Heart left ventricle (tissue), 16 donors: Measurements from ENCODE around the gene GTF2A2. TPM values are rescaled to one million over a fixed set of nuclear protein-coding genes. Genes with fewer than 3 reads are reported as not detected.
"Not testable (repeated sequence)": the region's sequence is repeated elsewhere in the genome, so short reads cannot be mapped to it uniquely, and the experiment has no call there.

Experiments used
- ATAC-seq, 4 donors: fragments of 200-7000 bp; cut with Tn5 transposase; one replicate each; pipeline ENCODE4 v1.9.1; 2020 to 2022; ENCODE audit warnings: moderate library complexity in 4 of 4, mild to moderate bottlenecking in 3 of 4, moderate number of reproducible peaks in 1 of 4
- DNase-seq, 5 donors: peaks; one replicate each; pipeline ENCODE4 v3.0.0-alpha.2; 2020
- H3K27ac ChIP-seq, 12 donors: fragments of 200-600 bp; sonication (generic) in 4 of 12; one replicate each; pipeline versions ENCODE4 v1.5.0 to v1.8.0; 2016 to 2022; ENCODE audit warnings: mild to moderate bottlenecking in 2 of 12
- H3K27me3 ChIP-seq, 9 donors: fragments of 200-600 bp; sonication (generic) in 2 of 9; one replicate each; pipeline versions ENCODE4 v1.5.1 to v1.8.0; 2016 to 2022; ENCODE audit warnings: mild to moderate bottlenecking in 3 of 9
- H3K36me3 ChIP-seq, 9 donors: fragments of 200-600 bp; sonication (generic) in 2 of 9; one replicate each; pipeline versions ENCODE4 v1.5.0 to v1.8.0; 2018 to 2022; ENCODE audit warnings: mild to moderate bottlenecking in 2 of 9
- H3K4me1 ChIP-seq, 12 donors: fragments of 200-600 bp; sonication (generic) in 4 of 12; one replicate each; pipeline versions ENCODE4 v1.5.0 to v1.8.0; 2016 to 2022; ENCODE audit warnings: mild to moderate bottlenecking in 3 of 12
- H3K4me3 ChIP-seq, 12 donors: fragments of 200-600 bp; sonication (generic) in 4 of 12; one replicate each; pipeline versions ENCODE4 v1.5.0 to v1.8.0; 2017 to 2022; ENCODE audit warnings: mild to moderate bottlenecking in 9 of 12, moderate library complexity in 4 of 12
- H3K9me3 ChIP-seq, 12 donors: fragments of 200-600 bp; sonication (generic) in 4 of 12; one replicate each; pipeline versions ENCODE4 v1.5.0 to v1.8.0; 2016 to 2022; ENCODE audit warnings: mild to moderate bottlenecking in 1 of 12
- CTCF ChIP-seq, 12 donors: fragments of 200-600 bp; sonication (generic) in 4 of 12; IDR thresholded peaks; one replicate each; pipeline versions ENCODE4 v1.5.0 to v1.8.0; 2018 to 2022; ENCODE audit warnings: antibody characterized with exemption in 12 of 12, mild to moderate bottlenecking in 5 of 12
- POLR2A ChIP-seq, 2 donors: fragments of 450-650 bp; IDR thresholded peaks; one replicate each; pipeline ENCODE4 v1.6.1; 2017; ENCODE audit warnings: antibody characterized with exemption in 2 of 2, mild to moderate bottlenecking in 2 of 2, moderate library complexity in 2 of 2
- WGBS, 4 donors: extraction: QIAGEN DNeasy Blood & Tissue Kit in 2 of 4; methylation state at CpG; one replicate each; pipeline versions ENCODE4 v1.1.5 to v1.1.7; 2013 to 2018; 5-methylcytosine and 5-hydroxymethylcytosine counted together
- intact Hi-C, 10 donors: fragments of 100-400 bp; cut with DNase I; formaldehyde crosslinking; loops; one replicate each; pipeline versions ENCODE4 v1.11.1 to v1.14.2; 2022
- polyA plus RNA-seq, 2 donors: library from polyadenylated mRNA; stranded (reverse); fragments of 200-250 nt; gene quantifications; one replicate each; pipeline ENCODE4 v1.2.3, GENCODE V29; 2013
- total RNA-seq, 9 donors: library from RNA; depleted of rRNA in 2 of 9; stranded (reverse); fragments of >200 nt in 2 of 9; fragmentation: NEBNext Ultra II Directional in 3 of 9; extraction: Animal tissue kit (Norgen Biotek cat#: 25700) in 3 of 9; gene quantifications; one replicate each; pipeline versions ENCODE4 v1.1.0 to v1.2.4, GENCODE V29; 2016 to 2023
- donor health status: ischemic (EF 13 %, LVEDD 7.1; RV severe dilation, severe dysfunction).
- donor health status: healthy with polysubstance abuse.
- donor health status: DM: no; HTN: yes; CAD: no.
- donor health status: DM: no; HTN: no; CAD: no.
- donor health status: ischemic (EF 25% LVEDD 6.9; RV normal size, moderate dysfunction).
- donor health status: ischemic (EF 25% LVEDD 5.7; RV mildly dilated, moderate dysfunction).
- donor health status: healthy.
- donor health status: DM: yes; HTN: yes; CAD: no.
- donor health status: ischemic (EF 35%, LVEDD 5.7; RV mildly dilated, moderate dysfunction).
- donor health status: nonischemic (EF 11% LVEDD 7.7; RV severe dilation, severe dysfunction).
- donor health status: DM: yes; HTN: yes; CAD: no.
- donor health status: PGD.
- donor health status: ischemic (EF 29% LVEDD 5.4; RV normal size, mild dysfunction).
- donor health status: nonischemic (EF 23%, LVEDD 6.1; RV moderate dilation, normal function).

The GTF2A2 gene
- total and polyA plus RNA-seq, 11 donors, result 23.8 to 156 (median 110) TPM

- no peaks in the 10 kb centered on the region for H3K27me3 ChIP-seq
- H3K4me3 ChIP-seq, result no peak overlapping the region
- H3K4me1 ChIP-seq, result peaks cover 0 to 8% (median 0%) of the 10 kb centered on the region in 12 donors
- intact Hi-C loops, result no loop called here
- ATAC-seq (no peak), DNase-seq (no peak)
- TF ChIP-seq CTCF (IDR thresholded peaks at IDR 0.05) (no peak), POLR2A (IDR thresholded peaks at IDR 0.05) (no peak)
- H3K36me3 ChIP-seq, result peaks cover 0 to 79% (median 76%) of the 10 kb centered on the region in 9 donors
- H3K9me3 ChIP-seq, result peaks cover 0 to 10% (median 0%) of the 10 kb centered on the region in 12 donors
- no peak overlapping the region for H3K27ac ChIP-seq
Observed at GRCh38 chr15:59649603-59650002, 7.7 kb downstream of the GTF2A2 start.

- H3K9me3 ChIP-seq, result peaks cover 0 to 4% (median 0%) of the 10 kb centered on the region in 12 donors
- peaks cover 0 to 89% (median 73%) of the 10 kb centered on the region in 9 donors for H3K36me3 ChIP-seq
- peaks cover 0 to 8% (median 0%) of the 10 kb centered on the region in 12 donors for H3K4me1 ChIP-seq
- intact Hi-C loops, result no loop called here
- DNase-seq (no peak), ATAC-seq (no peak)
- no peaks in the 10 kb centered on the region for H3K27me3 ChIP-seq
- H3K27ac ChIP-seq, result no peak overlapping the region
- no peak overlapping the region for H3K4me3 ChIP-seq
- TF ChIP-seq CTCF (IDR thresholded peaks at IDR 0.05), result no peak
- no peak for TF ChIP-seq POLR2A (IDR thresholded peaks at IDR 0.05)
- 97 to 100% (median 99%) methylated on average over 1 of the region's 1 CpG for WGBS, 4 donors
Observed at GRCh38 chr15:59647085-59647484, 10.2 kb downstream of the GTF2A2 start.

GRCh38 chr15:59646277-59646676, 11.0 kb downstream of the GTF2A2 start:
- WGBS, 4 donors, result 94 to 98% (median 96%) methylated on average over 1 of the region's 1 CpG
- ATAC-seq, result no peak
- TF ChIP-seq POLR2A (IDR thresholded peaks at IDR 0.05) (no peak), CTCF (IDR thresholded peaks at IDR 0.05) (no peak)

GRCh38 chr15:59645812-59646211, 11.5 kb downstream of the GTF2A2 start:
- H3K4me1 ChIP-seq, ATAC-seq, H3K4me3 ChIP-seq, H3K9me3 ChIP-seq, intact Hi-C loops, DNase-seq, H3K27ac ChIP-seq, H3K27me3 ChIP-seq: not testable (repeated sequence)
- H3K36me3 ChIP-seq, result peaks cover 0 to 89% (median 73%) of the 10 kb centered on the region in 9 donors
- WGBS, 4 donors, result 95 to 98% (median 97%) methylated on average over 9 of the region's 9 CpGs

More at GRCh38 chr15:59646277-59646676, 11.0 kb downstream of the GTF2A2 start:
- H3K4me1 ChIP-seq, result peaks cover 0 to 8% (median 0%) of the 10 kb centered on the region in 12 donors
- H3K27ac ChIP-seq, result no peak overlapping the region
- H3K4me3 ChIP-seq, result no peak overlapping the region
- no peak for DNase-seq
- H3K27me3 ChIP-seq, result no peaks in the 10 kb centered on the region
- H3K9me3 ChIP-seq, result no peaks in the 10 kb centered on the region
- intact Hi-C loops, result no loop called here
- peaks cover 0 to 89% (median 73%) of the 10 kb centered on the region in 9 donors for H3K36me3 ChIP-seq

- TF ChIP-seq CTCF (IDR thresholded peaks at IDR 0.05) (no peak), POLR2A (IDR thresholded peaks at IDR 0.05) (no peak)
- Histone ChIP-seq H3K4me3 (no peak overlapping the region), H3K9me3 (no peaks in the 10 kb centered on the region), H3K27me3 (no peaks in the 10 kb centered on the region), H3K4me1 (peaks cover 0 to 3% (median 0%) of the 10 kb centered on the region in 12 donors), H3K27ac (no peak overlapping the region), H3K36me3 (peaks cover 0 to 89% (median 70%) of the 10 kb centered on the region in 9 donors)
- DNase-seq (no peak), ATAC-seq (no peak)
- intact Hi-C loops, result no loop called here
- WGBS, 4 donors, result 86 to 90% (median 88%) methylated on average over 4 of the region's 4 CpGs
Observed at GRCh38 chr15:59644756-59645155, 12.6 kb downstream of the GTF2A2 start.
